HEK293 (cell line): ENCODE results near the gene CDKAL1.

Source experiments
- CTCF ChIA-PET: fragments of 350-600 bp; formaldehyde crosslinking; extraction: SDS; loops from one replicate; lab custom pipeline; 2021; ENCODE audit warnings: antibody characterized with exemption; lab: Yijun Ruan, JAX
- POLR2A ChIA-PET: fragments of 300-600 bp; formaldehyde crosslinking; extraction: SDS; loops from one replicate; lab custom pipeline; 2020; ENCODE audit warnings: antibody characterized with exemption, inconsistent platforms; lab: Yijun Ruan, JAX
- H3K27ac ChIP-seq: fragments of 200-500 bp; sonication (Bioruptor generic); 2 replicates; pipeline ENCODE4 v1.5.1; 2014; ENCODE audit warnings: low read depth, low read length, control low read depth, inconsistent platforms; ENCODE audit errors: extremely low read depth
- H3K36me3 ChIP-seq, 2 experiments: fragments of 200-500 bp in 1 of 2; sonication (Bioruptor generic) in 1 of 2; 1 replicate in 1 of 2; 2 replicates in 1 of 2; pipeline ENCODE4 v1.5.1; 2014 to 2017; ENCODE audit warnings: inconsistent platforms in 2 of 2, low read length in 2 of 2; ENCODE audit not compliant: control insufficient read depth in 2 of 2, insufficient read depth in 1 of 2
- H3K4me1 ChIP-seq: fragments of 200-500 bp; sonication (Bioruptor generic); 2 replicates; pipeline ENCODE4 v1.5.1; 2014; ENCODE audit warnings: mild to moderate bottlenecking, low read length, inconsistent platforms; ENCODE audit not compliant: control insufficient read depth, insufficient read depth
- H3K4me3 ChIP-seq: 2 replicates; pipeline ENCODE4 v1.5.1; 2011; ENCODE audit warnings: low read depth, mild to moderate bottlenecking, control low read depth, low read length, moderate library complexity
- H3K9me3 ChIP-seq: fragments of 200-500 bp; sonication (Bioruptor generic); 2 replicates; pipeline ENCODE4 v1.5.1; 2014; ENCODE audit warnings: low read depth, low read length, inconsistent platforms; ENCODE audit not compliant: control insufficient read depth, insufficient read depth
- EGR2 ChIP-seq: fragments of 450-650 bp; formaldehyde crosslinking; IDR thresholded peaks from 2 replicates; pipeline ENCODE4 v1.5.1; 2016; ENCODE audit warnings: low read depth, missing biosample characterization, missing genetic modification characterization
- YY2 ChIP-seq: fragments of 450-650 bp; formaldehyde crosslinking; IDR thresholded peaks from 2 replicates; pipeline ENCODE4 v1.5.1; 2016; ENCODE audit warnings: missing biosample characterization, missing genetic modification characterization
- ZBTB1 ChIP-seq: fragments of 450-650 bp; formaldehyde crosslinking; IDR thresholded peaks from 2 replicates; pipeline ENCODE4 v1.5.1; 2016; ENCODE audit warnings: missing biosample characterization, missing genetic modification characterization
- ZBTB17 ChIP-seq: fragments of 450-650 bp; formaldehyde crosslinking; IDR thresholded peaks from 2 replicates; pipeline ENCODE4 v1.5.1; 2016; ENCODE audit warnings: missing biosample characterization, missing genetic modification characterization
- ZBTB21 ChIP-seq: fragments of 450-650 bp; formaldehyde crosslinking; IDR thresholded peaks from 2 replicates; pipeline ENCODE4 v1.5.1; 2017; ENCODE audit warnings: missing biosample characterization, missing genetic modification characterization
- ZFHX2 ChIP-seq: fragments of 450-650 bp; formaldehyde crosslinking; conservative IDR thresholded peaks from 2 replicates; pipeline ENCODE4 v1.5.1; 2016; ENCODE audit warnings: missing biosample characterization, missing genetic modification characterization
- ZIC2 ChIP-seq: fragments of 450-650 bp; formaldehyde crosslinking; IDR thresholded peaks from 2 replicates; pipeline ENCODE4 v1.5.1; 2016; ENCODE audit warnings: missing biosample characterization, missing genetic modification characterization
- ZNF10 ChIP-seq: fragments of 450-650 bp; formaldehyde crosslinking; IDR thresholded peaks from 2 replicates; pipeline ENCODE4 v1.5.1; 2017; ENCODE audit warnings: missing biosample characterization, missing genetic modification characterization
- ZNF146 ChIP-seq: fragments of 450-650 bp; formaldehyde crosslinking; IDR thresholded peaks from 2 replicates; pipeline ENCODE4 v1.5.1; 2016; ENCODE audit warnings: missing biosample characterization, missing genetic modification characterization
- ZNF155 ChIP-seq: fragments of 450-650 bp; formaldehyde crosslinking; IDR thresholded peaks from 2 replicates; pipeline ENCODE4 v1.5.1; 2016; ENCODE audit warnings: missing biosample characterization, missing genetic modification characterization
- ZNF16 ChIP-seq: fragments of 450-650 bp; formaldehyde crosslinking; IDR thresholded peaks from 2 replicates; pipeline ENCODE4 v1.5.1; 2016; ENCODE audit warnings: low read depth, missing biosample characterization, missing genetic modification characterization
- ZNF214 ChIP-seq: fragments of 450-650 bp; formaldehyde crosslinking; IDR thresholded peaks from 2 replicates; pipeline ENCODE4 v1.5.1; 2017; ENCODE audit warnings: missing biosample characterization, mild to moderate bottlenecking, missing genetic modification characterization, borderline replicate concordance
- ZNF239 ChIP-seq: fragments of 450-650 bp; formaldehyde crosslinking; IDR thresholded peaks from 2 replicates; pipeline ENCODE4 v1.5.1; 2016; ENCODE audit warnings: missing biosample characterization, missing genetic modification characterization
- ZNF530 ChIP-seq: fragments of 450-650 bp; formaldehyde crosslinking; IDR thresholded peaks from 2 replicates; pipeline ENCODE4 v1.5.1; 2016; ENCODE audit warnings: low read depth, missing biosample characterization, missing genetic modification characterization
- ZNF621 ChIP-seq: fragments of 450-650 bp; formaldehyde crosslinking; IDR thresholded peaks from 2 replicates; pipeline ENCODE4 v1.5.1; 2017; ENCODE audit warnings: missing biosample characterization, missing genetic modification characterization
- ZNF677 ChIP-seq: fragments of 450-650 bp; IDR thresholded peaks from 2 replicates; pipeline ENCODE4 v1.5.0; 2018; ENCODE audit warnings: missing biosample characterization, mild to moderate bottlenecking, missing genetic modification characterization, moderate library complexity
- ZNF707 ChIP-seq: fragments of 450-650 bp; formaldehyde crosslinking; IDR thresholded peaks from 2 replicates; pipeline ENCODE4 v1.5.1; 2016; ENCODE audit warnings: missing biosample characterization, missing genetic modification characterization
- ZNF768 ChIP-seq: fragments of 450-650 bp; formaldehyde crosslinking; IDR thresholded peaks from 2 replicates; pipeline ENCODE4 v1.5.1; 2018; ENCODE audit warnings: missing biosample characterization, mild to moderate bottlenecking, missing genetic modification characterization
- ZNF785 ChIP-seq: fragments of 450-650 bp; formaldehyde crosslinking; IDR thresholded peaks from 2 replicates; pipeline ENCODE4 v1.5.1; 2016; ENCODE audit warnings: missing biosample characterization, missing genetic modification characterization
- ZNF792 ChIP-seq: fragments of 450-650 bp; formaldehyde crosslinking; IDR thresholded peaks from 2 replicates; pipeline ENCODE4 v1.5.1; 2016; ENCODE audit warnings: missing biosample characterization, missing genetic modification characterization
- ZNF837 ChIP-seq: fragments of 450-650 bp; formaldehyde crosslinking; IDR thresholded peaks from 2 replicates; pipeline ENCODE4 v1.5.1; 2016; ENCODE audit warnings: missing biosample characterization, missing genetic modification characterization
- TF ChIP-seq, protein P1 (sequence below): fragments of 450-650 bp; formaldehyde crosslinking; IDR thresholded peaks from 2 replicates; pipeline ENCODE4 v1.5.1; 2016; ENCODE audit warnings: missing biosample characterization, missing genetic modification characterization
- TF ChIP-seq, protein P2 (sequence below): fragments of 450-650 bp; formaldehyde crosslinking; IDR thresholded peaks from 2 replicates; pipeline ENCODE4 v1.5.1; 2016; ENCODE audit warnings: missing biosample characterization, missing genetic modification characterization

CDKAL1 gene

DNA sequence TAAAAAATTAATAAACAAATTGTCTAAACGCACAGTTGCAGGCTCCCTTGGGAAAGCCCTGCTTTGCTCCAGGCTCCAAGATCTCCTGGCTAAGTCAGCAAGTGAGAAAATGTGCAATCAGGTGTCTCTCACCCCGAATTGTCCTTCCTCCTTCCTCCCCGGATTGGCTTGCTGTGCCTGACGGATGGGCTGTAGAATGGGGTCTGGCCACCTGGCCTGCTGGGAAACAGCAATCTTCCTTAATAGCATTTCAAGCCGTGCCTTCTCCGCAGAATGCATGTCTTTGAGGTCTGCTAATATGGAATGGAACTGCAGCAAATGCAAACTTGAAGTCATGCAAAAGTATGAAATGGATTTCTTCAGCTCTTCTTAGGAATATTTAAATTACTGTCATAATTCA, 43.7 kb upstream of the CDKAL1 start:
- ChIA-PET POLR2A (no interaction called here), CTCF (no interaction called here)
- H3K4me3 ChIP-seq = no peak overlapping the region
- no peak overlapping the region for H3K27ac ChIP-seq
- peaks cover 27 to 72% of the 10 kb centered on the region in 2 experiments for H3K36me3 ChIP-seq
- no peaks in the 10 kb centered on the region for H3K9me3 ChIP-seq
- H3K4me1 ChIP-seq = 0 out of 2 replicates have a peak, but pooled peaks cover 6% of the 10 kb centered on the region
- TF ChIP-seq ZNF214 (tag by site-specific recombination) (no peak), ZNF155 (tag by site-specific recombination) (no peak), ZNF792 (no peak), ZIC2 (tag by site-specific recombination) (no peak), ZNF146 (tag by site-specific recombination) (no peak), ZNF621 (tag by site-specific recombination) (no peak), ZBTB1 (tag by site-specific recombination) (no peak)

DNA sequence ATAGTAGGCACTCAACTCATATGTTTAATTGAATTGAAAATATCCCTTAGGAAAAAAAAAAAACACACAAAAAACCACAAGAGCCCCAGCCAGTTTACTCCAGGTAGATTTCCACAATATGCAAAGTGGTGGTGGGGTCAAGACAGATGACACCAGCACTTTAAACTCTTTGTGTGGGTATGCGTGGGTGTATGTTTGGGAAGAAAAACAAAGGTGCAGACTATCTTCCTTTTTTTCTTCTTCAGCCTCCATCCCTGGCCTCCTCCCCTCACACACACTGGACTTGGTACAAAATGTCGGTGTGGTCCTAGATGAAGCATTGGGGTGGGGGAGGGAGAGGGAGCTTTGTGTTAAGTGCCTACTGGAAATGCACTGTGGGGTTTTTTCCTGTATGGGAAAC, 42.2 kb upstream of the CDKAL1 start:
- H3K4me1 ChIP-seq = 0 out of 2 replicates have a peak, but pooled peaks cover 6% of the 10 kb centered on the region
- no peak for TF ChIP-seq ZBTB21
- TF ChIP-seq ZFHX2 (tag by site-specific recombination) = peak; percentile 32; the same call in 1 of the 2 replicates
- peak; percentile 59 for TF ChIP-seq EGR2
- H3K4me3 ChIP-seq = no peak overlapping the region
- ChIA-PET CTCF (interaction anchor here (0.6 to 1.3 kb wide), 3 partner anchors 20 to 366 kb away, joined by 3 to 7 read pairs (median 3); no protein-coding TSS in a partner anchor), POLR2A (no interaction called here)
- H3K9me3 ChIP-seq = no peaks in the 10 kb centered on the region
- H3K36me3 ChIP-seq = peaks cover 27 to 63% of the 10 kb centered on the region in 2 experiments
- no peak overlapping the region for H3K27ac ChIP-seq

DNA sequence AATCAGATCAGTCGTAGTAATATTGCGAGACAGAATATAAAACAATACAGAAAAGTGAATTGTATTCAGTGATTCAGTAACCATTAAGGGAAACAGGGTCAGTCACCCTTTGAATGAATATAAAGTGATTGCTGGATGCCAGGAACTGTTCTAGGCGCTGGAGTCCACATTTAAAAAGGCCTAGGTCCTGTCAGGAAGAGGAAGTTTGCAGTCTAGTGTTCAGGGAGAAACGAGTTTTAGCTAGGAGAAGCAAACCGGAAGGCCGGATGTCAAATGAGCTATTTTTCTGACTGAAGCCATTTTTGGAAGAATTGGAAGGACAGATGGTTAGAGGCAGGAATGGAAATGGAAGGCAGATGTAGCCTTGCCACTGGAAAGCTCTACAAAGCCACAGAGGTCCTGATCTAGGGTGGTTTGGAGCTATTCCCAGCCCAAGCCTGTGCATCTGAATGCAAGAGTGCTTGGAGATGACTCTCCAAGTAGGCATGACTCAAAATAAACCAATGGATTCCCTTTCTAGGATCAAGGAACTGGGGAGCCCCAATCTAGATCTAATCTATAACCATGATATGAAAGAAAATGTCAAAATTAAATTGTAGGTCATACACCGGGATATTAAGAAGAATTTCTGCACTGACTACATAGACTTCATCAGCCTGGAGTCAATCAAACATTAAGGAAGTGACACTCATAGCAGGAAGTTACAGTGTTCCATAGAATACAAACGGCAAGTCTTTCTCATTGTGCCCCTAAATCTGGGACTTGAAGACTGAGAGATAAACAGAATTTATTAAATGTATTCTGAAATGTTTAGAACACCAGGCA, 36.8 kb upstream of the CDKAL1 start:
- CTCF ChIA-PET = interaction anchor here (0.6 to 0.8 kb wide), 2 partner anchors 101 to 202 kb away, joined by 3 read pairs; no protein-coding TSS in a partner anchor

DNA sequence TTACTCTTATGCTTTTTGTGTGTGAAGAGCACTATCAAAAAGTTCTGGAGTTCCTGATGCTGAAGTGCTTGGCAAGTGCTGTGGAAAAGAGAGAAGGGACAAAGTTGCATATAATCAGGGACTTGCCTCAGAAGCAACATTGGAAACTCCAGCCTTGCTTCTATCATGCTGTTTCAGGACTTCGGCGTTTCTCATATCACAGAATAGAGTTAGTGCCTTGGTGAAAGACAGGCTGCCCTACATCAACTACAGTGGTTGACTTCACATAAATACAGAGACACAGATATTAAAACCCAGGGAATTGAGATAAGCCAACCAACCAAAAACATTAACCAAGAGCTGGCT, 36.2 kb upstream of the CDKAL1 start:
- ChIA-PET POLR2A (interaction anchor here (0.5 to 0.6 kb wide), 2 partner anchors 53 to 95 kb away, joined by 5 read pairs; no protein-coding TSS in a partner anchor), CTCF (no interaction called here)
- no peak overlapping the region for H3K27ac ChIP-seq
- H3K9me3 ChIP-seq = no peaks in the 10 kb centered on the region
- H3K36me3 ChIP-seq = peaks cover 0 to 4% of the 10 kb centered on the region in 2 experiments; a peak in 2 of 3 replicates
- H3K4me1 ChIP-seq = no peaks in the 10 kb centered on the region
- H3K4me3 ChIP-seq = no peak overlapping the region
- TF ChIP-seq, protein P1, sequence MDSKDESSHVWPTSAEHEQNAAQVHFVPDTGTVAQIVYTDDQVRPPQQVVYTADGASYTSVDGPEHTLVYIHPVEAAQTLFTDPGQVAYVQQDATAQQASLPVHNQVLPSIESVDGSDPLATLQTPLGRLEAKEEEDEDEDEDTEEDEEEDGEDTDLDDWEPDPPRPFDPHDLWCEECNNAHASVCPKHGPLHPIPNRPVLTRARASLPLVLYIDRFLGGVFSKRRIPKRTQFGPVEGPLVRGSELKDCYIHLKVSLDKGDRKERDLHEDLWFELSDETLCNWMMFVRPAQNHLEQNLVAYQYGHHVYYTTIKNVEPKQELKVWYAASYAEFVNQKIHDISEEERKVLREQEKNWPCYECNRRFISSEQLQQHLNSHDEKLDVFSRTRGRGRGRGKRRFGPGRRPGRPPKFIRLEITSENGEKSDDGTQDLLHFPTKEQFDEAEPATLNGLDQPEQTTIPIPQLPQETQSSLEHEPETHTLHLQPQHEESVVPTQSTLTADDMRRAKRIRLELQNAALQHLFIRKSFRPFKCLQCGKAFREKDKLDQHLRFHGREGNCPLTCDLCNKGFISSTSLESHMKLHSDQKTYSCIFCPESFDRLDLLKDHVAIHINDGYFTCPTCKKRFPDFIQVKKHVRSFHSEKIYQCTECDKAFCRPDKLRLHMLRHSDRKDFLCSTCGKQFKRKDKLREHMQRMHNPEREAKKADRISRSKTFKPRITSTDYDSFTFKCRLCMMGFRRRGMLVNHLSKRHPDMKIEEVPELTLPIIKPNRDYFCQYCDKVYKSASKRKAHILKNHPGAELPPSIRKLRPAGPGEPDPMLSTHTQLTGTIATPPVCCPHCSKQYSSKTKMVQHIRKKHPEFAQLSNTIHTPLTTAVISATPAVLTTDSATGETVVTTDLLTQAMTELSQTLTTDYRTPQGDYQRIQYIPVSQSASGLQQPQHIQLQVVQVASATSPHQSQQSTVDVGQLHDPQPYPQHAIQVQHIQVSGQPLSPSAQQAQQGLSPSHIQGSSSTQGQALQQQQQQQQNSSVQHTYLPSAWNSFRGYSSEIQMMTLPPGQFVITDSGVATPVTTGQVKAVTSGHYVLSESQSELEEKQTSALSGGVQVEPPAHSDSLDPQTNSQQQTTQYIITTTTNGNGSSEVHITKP = no peak
- TF ChIP-seq ZNF707 (tag by site-specific recombination) = no peak
- TF ChIP-seq, protein P2, sequence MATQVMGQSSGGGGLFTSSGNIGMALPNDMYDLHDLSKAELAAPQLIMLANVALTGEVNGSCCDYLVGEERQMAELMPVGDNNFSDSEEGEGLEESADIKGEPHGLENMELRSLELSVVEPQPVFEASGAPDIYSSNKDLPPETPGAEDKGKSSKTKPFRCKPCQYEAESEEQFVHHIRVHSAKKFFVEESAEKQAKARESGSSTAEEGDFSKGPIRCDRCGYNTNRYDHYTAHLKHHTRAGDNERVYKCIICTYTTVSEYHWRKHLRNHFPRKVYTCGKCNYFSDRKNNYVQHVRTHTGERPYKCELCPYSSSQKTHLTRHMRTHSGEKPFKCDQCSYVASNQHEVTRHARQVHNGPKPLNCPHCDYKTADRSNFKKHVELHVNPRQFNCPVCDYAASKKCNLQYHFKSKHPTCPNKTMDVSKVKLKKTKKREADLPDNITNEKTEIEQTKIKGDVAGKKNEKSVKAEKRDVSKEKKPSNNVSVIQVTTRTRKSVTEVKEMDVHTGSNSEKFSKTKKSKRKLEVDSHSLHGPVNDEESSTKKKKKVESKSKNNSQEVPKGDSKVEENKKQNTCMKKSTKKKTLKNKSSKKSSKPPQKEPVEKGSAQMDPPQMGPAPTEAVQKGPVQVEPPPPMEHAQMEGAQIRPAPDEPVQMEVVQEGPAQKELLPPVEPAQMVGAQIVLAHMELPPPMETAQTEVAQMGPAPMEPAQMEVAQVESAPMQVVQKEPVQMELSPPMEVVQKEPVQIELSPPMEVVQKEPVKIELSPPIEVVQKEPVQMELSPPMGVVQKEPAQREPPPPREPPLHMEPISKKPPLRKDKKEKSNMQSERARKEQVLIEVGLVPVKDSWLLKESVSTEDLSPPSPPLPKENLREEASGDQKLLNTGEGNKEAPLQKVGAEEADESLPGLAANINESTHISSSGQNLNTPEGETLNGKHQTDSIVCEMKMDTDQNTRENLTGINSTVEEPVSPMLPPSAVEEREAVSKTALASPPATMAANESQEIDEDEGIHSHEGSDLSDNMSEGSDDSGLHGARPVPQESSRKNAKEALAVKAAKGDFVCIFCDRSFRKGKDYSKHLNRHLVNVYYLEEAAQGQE (tag by site-specific recombination) = no peak
- TF ChIP-seq ZNF837 (tag by site-specific recombination) = no peak
- TF ChIP-seq ZNF239 (tag by site-specific recombination) = no peak
- no peak for TF ChIP-seq ZNF10 (tag by site-specific recombination)
- TF ChIP-seq ZNF16 (tag by site-specific recombination) = no peak
- TF ChIP-seq ZNF768 = no peak
- TF ChIP-seq ZNF785 = no peak
- TF ChIP-seq ZNF530 = no peak
- no peak for TF ChIP-seq ZNF677
- no peak for TF ChIP-seq ZNF792

More for the DNA sequence above, 36.8 kb upstream of the CDKAL1 start:
- Histone ChIP-seq H3K4me1 (no peaks in the 10 kb centered on the region), H3K9me3 (no peaks in the 10 kb centered on the region), H3K27ac (no peak overlapping the region), H3K36me3 (peaks cover 0 to 9% of the 10 kb centered on the region in 2 experiments; a peak in 2 of 3 replicates), H3K4me3 (no peak overlapping the region)
- no peak for TF ChIP-seq YY2 (tag by site-specific recombination)
- TF ChIP-seq ZBTB17 (tag by site-specific recombination) = peak; percentile 27; the same call in 1 of the 2 replicates
- POLR2A ChIA-PET = interaction anchor here (0.5 to 0.6 kb wide), 2 partner anchors 54 to 95 kb away, joined by 5 read pairs; no protein-coding TSS in a partner anchor
